NCI-H510A (cell line): ENCODE results near the gene PRDM16.

Experiments used
- DNase-seq: peaks from one replicate; lab custom pipeline; 2025; lab: John Stamatoyannopoulos, UW

PRDM16 gene

GRCh38 chr1:3069491-3070308 lies 697 bp downstream of the PRDM16 start:
- no peak for DNase-seq

GRCh38 chr1:3070309-3070643 lies 1.3 kb downstream of the PRDM16 start:
- DNase-seq: no peak

GRCh38 chr1:3070644-3071564 lies 1.9 kb downstream of the PRDM16 start:
- no peak for DNase-seq

GRCh38 chr1:3071565-3072390 lies 2.8 kb downstream of the PRDM16 start:
- DNase-seq: no peak

- no peak for DNase-seq
Observed at GRCh38 chr1:3072391-3073185, 3.6 kb downstream of the PRDM16 start.

- no peak for DNase-seq
Observed at GRCh38 chr1:3073186-3073488, 4.1 kb downstream of the PRDM16 start.

- DNase-seq: no peak
Observed at GRCh38 chr1:3073489-3074296, 4.7 kb downstream of the PRDM16 start.

- no peak for DNase-seq
Observed at GRCh38 chr1:3074297-3074741, 5.3 kb downstream of the PRDM16 start.

- DNase-seq: no peak
Observed at GRCh38 chr1:3074800-3075199, 5.8 kb downstream of the PRDM16 start.

- DNase-seq: no peak
Observed at GRCh38 chr1:3075666-3076362, 6.8 kb downstream of the PRDM16 start.

GRCh38 chr1:3076363-3076740 lies 7.3 kb downstream of the PRDM16 start:
- DNase-seq: no peak

GRCh38 chr1:3077081-3077480 lies 8.1 kb downstream of the PRDM16 start:
- DNase-seq: no peak

GRCh38 chr1:3077561-3077960 lies 8.6 kb downstream of the PRDM16 start:
- DNase-seq: no peak

- no peak for DNase-seq
Observed at GRCh38 chr1:3078430-3078861, 9.4 kb downstream of the PRDM16 start.

GRCh38 chr1:3078871-3079270 lies 9.9 kb downstream of the PRDM16 start:
- no peak for DNase-seq

GRCh38 chr1:3079381-3080052 lies 10.5 kb downstream of the PRDM16 start:
- no peak for DNase-seq

- DNase-seq: no peak
Observed at GRCh38 chr1:3080053-3080955, 11.3 kb downstream of the PRDM16 start.

- DNase-seq: no peak
Observed at GRCh38 chr1:3081171-3081683, 12.2 kb downstream of the PRDM16 start.
